ENCODE data around the gene BAZ1B. TPM values are rescaled to one million over a fixed set of nuclear protein-coding genes. Genes with fewer than 3 reads are reported as not detected.

BAZ1B gene
- total RNA-seq, 1 experiment from 2014 or later, result 44.6 TPM

GRCh38 chr7:73429622-73430505 lies 92.2 kb downstream of the BAZ1B start:
- Mint-ChIP-seq H3K4me3 (ENCODE audit: low read depth, unreplicated experiment) (no peak overlapping the region), H3K4me1 (ENCODE audit: low read depth, unreplicated experiment) (no peaks in the 10 kb centered on the region), H3K36me3 (ENCODE audit: insufficient read depth, unreplicated experiment) (peaks cover 15% of the 10 kb centered on the region), H3K27me3 (ENCODE audit: unreplicated experiment) (peaks cover 8% of the 10 kb centered on the region), H3K9me3 (ENCODE audit: low read depth, unreplicated experiment) (no peaks in the 10 kb centered on the region), H3K27ac (ENCODE audit: unreplicated experiment) (no peak overlapping the region)
- TF ChIP-seq CTCF (IDR thresholded peaks at IDR 0.05; ENCODE audit: unreplicated experiment), result no peak
- CTCF ChIA-PET, result no interaction called here
- no peak for DNase-seq
- BruUV-seq (replicated peaks), result no TSS peak
- intact Hi-C loops (cut with micrococcal nuclease; ENCODE audit: unreplicated experiment), result loop anchor here (10.0 kb wide), 1 partner anchor 85 kb away; no protein-coding TSS in a partner anchor

- peaks cover 9% of the 10 kb centered on the region for H3K36me3 Mint-ChIP-seq (ENCODE audit: insufficient read depth, unreplicated experiment)
- H3K27ac Mint-ChIP-seq (ENCODE audit: unreplicated experiment), result no peak overlapping the region
- BruUV-seq (replicated peaks), result no TSS peak
- CTCF ChIA-PET, result interaction anchor here (0.7 kb wide), 1 partner anchor 287 kb away, joined by 3 read pairs; no protein-coding TSS in a partner anchor
- intact Hi-C loops (cut with micrococcal nuclease; ENCODE audit: unreplicated experiment), result no loop called here
- H3K27me3 Mint-ChIP-seq (ENCODE audit: unreplicated experiment), result peaks cover 13% of the 10 kb centered on the region
- no peak for TF ChIP-seq CTCF (IDR thresholded peaks at IDR 0.05; ENCODE audit: unreplicated experiment)
- no peak overlapping the region for H3K4me3 Mint-ChIP-seq (ENCODE audit: low read depth, unreplicated experiment)
- DNase-seq, result no peak
- H3K9me3 Mint-ChIP-seq (ENCODE audit: low read depth, unreplicated experiment), result no peaks in the 10 kb centered on the region
- no peaks in the 10 kb centered on the region for H3K4me1 Mint-ChIP-seq (ENCODE audit: low read depth, unreplicated experiment)
Measured at GRCh38 chr7:73429215-73429614, 92.9 kb downstream of the BAZ1B start.

- Mint-ChIP-seq H3K36me3 (ENCODE audit: insufficient read depth, unreplicated experiment) (peaks cover 1% of the 10 kb centered on the region), H3K27me3 (ENCODE audit: unreplicated experiment) (peaks cover 13% of the 10 kb centered on the region), H3K27ac (ENCODE audit: unreplicated experiment) (no peak overlapping the region), H3K4me1 (ENCODE audit: low read depth, unreplicated experiment) (no peaks in the 10 kb centered on the region), H3K4me3 (ENCODE audit: low read depth, unreplicated experiment) (no peak overlapping the region), H3K9me3 (ENCODE audit: low read depth, unreplicated experiment) (no peaks in the 10 kb centered on the region)
- no peak for TF ChIP-seq CTCF (IDR thresholded peaks at IDR 0.05; ENCODE audit: unreplicated experiment)
- no TSS peak for BruUV-seq (replicated peaks)
- intact Hi-C loops (cut with micrococcal nuclease; ENCODE audit: unreplicated experiment), result no loop called here
- CTCF ChIA-PET, result no interaction called here
- DNase-seq, result no peak
Measured at GRCh38 chr7:73427902-73428787, 93.9 kb downstream of the BAZ1B start.

- Mint-ChIP-seq H3K27me3 (ENCODE audit: unreplicated experiment) (peaks cover 13% of the 10 kb centered on the region), H3K9me3 (ENCODE audit: low read depth, unreplicated experiment) (no peaks in the 10 kb centered on the region), H3K4me3 (ENCODE audit: low read depth, unreplicated experiment) (no peak overlapping the region), H3K4me1 (ENCODE audit: low read depth, unreplicated experiment) (no peaks in the 10 kb centered on the region), H3K27ac (ENCODE audit: unreplicated experiment) (no peak overlapping the region), H3K36me3 (ENCODE audit: insufficient read depth, unreplicated experiment) (no peaks in the 10 kb centered on the region)
- no peak for TF ChIP-seq CTCF (IDR thresholded peaks at IDR 0.05; ENCODE audit: unreplicated experiment)
- CTCF ChIA-PET, result no interaction called here
- no TSS peak for BruUV-seq (replicated peaks)
- no peak for DNase-seq
- intact Hi-C loops (cut with micrococcal nuclease; ENCODE audit: unreplicated experiment), result no loop called here
Measured at GRCh38 chr7:73426016-73426415, 96.1 kb downstream of the BAZ1B start.

Data from Calu3 (cell line).